HL-60/S4 treated with phorbol 12-myristate 13-acetate at 8.2 ng/mL for 4 days and 3 days (cell line): ENCODE results near the gene MRPS9.

ENCODE experiments used
- in situ Hi-C: fragments of 300-500 bp; cut with MboI; formaldehyde crosslinking; loops from 2 replicates; pipeline ENCODE4 v1.15.0; 2022; ENCODE audit warnings: low sequenced_read_pairs

The MRPS9 gene

DNA sequence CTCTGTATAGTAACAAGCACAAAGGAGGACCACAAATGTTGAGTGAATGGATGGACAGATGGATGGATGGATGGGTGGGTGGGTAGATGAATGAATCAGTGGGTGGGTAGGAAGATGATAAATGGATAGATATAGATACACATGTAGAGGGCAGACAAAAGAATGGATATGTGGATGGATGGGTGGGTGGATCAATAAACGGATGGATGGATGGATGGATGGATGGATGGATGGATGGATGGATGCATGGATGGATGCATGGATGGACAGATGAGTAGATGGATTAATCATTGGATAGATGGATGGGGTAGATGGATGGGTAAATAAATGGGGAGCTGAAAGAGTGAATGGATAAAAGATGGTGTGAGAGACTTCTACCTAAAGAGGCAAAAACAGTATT lies 111.4 kb downstream of the MRPS9 start:
- in situ Hi-C loops, result no loop called here
